Large intestine (tissue), 3 donors: Measurements from ENCODE around the gene HHAT. TPM values are rescaled to one million over a fixed set of nuclear protein-coding genes. Genes with fewer than 3 reads are reported as not detected.

Experiments
- DNase-seq, 2 donors: peaks; one replicate each; pipeline versions ENCODE4 v3.0.0 to v3.0.0-alpha.2; 2013
- H3K27ac ChIP-seq: one replicate; pipeline ENCODE4 v1.5.1; 2013; ENCODE audit warnings: low read length
- H3K27me3 ChIP-seq: 2 replicates; pipeline ENCODE4 v1.6.1; 2013; ENCODE audit warnings: low read length; ENCODE audit not compliant: control insufficient read depth, insufficient read depth
- H3K36me3 ChIP-seq: 2 replicates; pipeline ENCODE4 v1.6.1; 2013; ENCODE audit warnings: low read length; ENCODE audit not compliant: control insufficient read depth, insufficient read depth
- H3K4me1 ChIP-seq: one replicate; pipeline ENCODE4 v1.6.1; 2013; ENCODE audit warnings: low read length; ENCODE audit not compliant: control insufficient read depth, insufficient read depth
- H3K4me3 ChIP-seq: one replicate; pipeline ENCODE4 v1.5.1; 2013; ENCODE audit warnings: low read length
- H3K9me3 ChIP-seq: one replicate; pipeline ENCODE4 v1.6.1; 2013; ENCODE audit warnings: mild to moderate bottlenecking, low read depth, low read length, moderate library complexity; ENCODE audit not compliant: control insufficient read depth
- WGBS: methylation state at CpG from one replicate; pipeline ENCODE4 v1.1.5; 2013; ENCODE audit warnings: low lambda C conversion rate; ENCODE audit not compliant: insufficient coverage; 5-methylcytosine and 5-hydroxymethylcytosine counted together
- polyA plus RNA-seq: library from polyadenylated mRNA; unstranded; fragments of 120-200 nt; gene quantifications from one replicate; pipeline ENCODE4 v1.2.1, GENCODE V29; 2013

Gene HHAT
- polyA plus RNA-seq, 1 donor: 3.3 TPM

DNA sequence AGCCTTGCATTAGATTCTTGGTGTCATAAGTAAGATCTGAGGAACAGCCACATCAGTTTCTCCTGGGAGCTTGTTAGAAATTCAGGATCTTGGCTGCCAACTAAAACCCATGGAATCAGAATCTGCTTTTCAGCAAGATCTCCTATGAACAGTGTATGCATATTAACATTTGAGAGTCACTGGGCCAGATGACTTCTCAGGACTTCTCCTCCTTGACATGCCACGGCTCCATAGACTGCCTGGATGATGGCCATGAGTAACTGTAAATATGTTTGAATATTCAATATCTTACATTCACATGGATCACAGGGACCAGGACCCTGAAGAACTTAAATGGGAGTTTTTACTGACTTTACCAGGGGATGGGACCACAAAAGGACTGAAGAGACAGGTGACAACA, 148.0 kb downstream of the HHAT start:
- Histone ChIP-seq H3K36me3 (no peaks in the 10 kb centered on the region), H3K27ac (no peak overlapping the region), H3K27me3 (no peaks in the 10 kb centered on the region), H3K9me3 (no peaks in the 10 kb centered on the region), H3K4me1 (no peaks in the 10 kb centered on the region), H3K4me3 (no peak overlapping the region)
- DNase-seq: no peak
- WGBS: no CpG with 5 or more reads among the region's 1 CpG

DNA sequence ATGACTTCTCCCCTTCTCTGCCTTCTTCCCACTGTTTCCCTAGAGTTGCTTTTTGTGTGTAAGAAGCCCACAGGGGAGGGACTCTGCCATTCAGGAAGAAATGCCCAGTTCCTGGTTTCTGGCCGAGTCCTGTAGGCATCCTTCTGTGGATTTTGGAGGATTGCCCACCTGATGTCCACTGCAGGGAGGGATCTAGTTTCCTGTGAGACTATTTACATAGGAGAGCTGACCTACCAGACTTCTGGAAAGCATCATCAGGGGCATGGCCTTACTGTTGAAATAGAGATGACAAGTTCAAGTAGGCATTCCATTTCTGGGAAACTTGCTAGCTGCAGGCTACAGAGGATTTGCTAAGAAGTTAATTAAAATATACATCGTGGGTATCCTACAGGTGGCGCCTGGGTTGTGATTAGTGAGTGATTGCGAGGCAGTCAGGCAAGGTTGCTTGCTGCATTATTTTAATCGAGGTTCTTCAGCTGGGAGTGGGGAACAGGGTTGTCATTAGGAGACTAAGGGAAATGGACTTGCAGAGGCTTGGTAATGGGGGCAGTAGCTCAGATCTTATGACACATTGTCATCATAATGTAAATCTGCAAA, 148.7 kb downstream of the HHAT start:
- H3K9me3 ChIP-seq: no peaks in the 10 kb centered on the region
- H3K4me3 ChIP-seq: no peak overlapping the region
- no peaks in the 10 kb centered on the region for H3K4me1 ChIP-seq
- H3K27ac ChIP-seq: no peak overlapping the region
- WGBS: no CpG with 5 or more reads among the region's 5 CpGs
- DNase-seq: no peak
- no peaks in the 10 kb centered on the region for H3K27me3 ChIP-seq
- H3K36me3 ChIP-seq: no peaks in the 10 kb centered on the region

DNA sequence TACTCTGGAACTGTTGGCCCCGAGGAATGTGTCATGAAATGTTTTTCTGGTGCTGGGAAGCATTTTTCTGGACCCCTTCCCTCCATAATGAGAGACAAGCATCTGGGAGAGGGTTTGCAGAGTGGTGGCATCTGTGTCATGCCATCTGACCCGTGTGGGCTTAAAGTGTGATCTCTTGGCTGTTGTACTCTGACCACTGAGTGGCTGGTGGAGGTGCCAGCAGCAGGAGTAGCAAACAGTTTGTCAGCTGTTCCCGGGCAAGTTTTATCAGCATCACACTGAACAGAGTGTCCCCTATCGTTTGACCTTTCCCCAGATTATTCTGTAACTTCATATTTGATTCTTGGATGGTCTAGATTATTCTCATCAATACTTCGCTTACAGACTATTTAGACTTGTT, 150.1 kb downstream of the HHAT start:
- H3K27ac ChIP-seq: no peak overlapping the region
- H3K4me1 ChIP-seq: no peaks in the 10 kb centered on the region
- H3K9me3 ChIP-seq: no peaks in the 10 kb centered on the region
- H3K27me3 ChIP-seq: no peaks in the 10 kb centered on the region
- DNase-seq: no peak
- 100% methylated on average over 1 of the region's 5 CpGs for WGBS
- H3K4me3 ChIP-seq: no peak overlapping the region
- no peaks in the 10 kb centered on the region for H3K36me3 ChIP-seq

DNA sequence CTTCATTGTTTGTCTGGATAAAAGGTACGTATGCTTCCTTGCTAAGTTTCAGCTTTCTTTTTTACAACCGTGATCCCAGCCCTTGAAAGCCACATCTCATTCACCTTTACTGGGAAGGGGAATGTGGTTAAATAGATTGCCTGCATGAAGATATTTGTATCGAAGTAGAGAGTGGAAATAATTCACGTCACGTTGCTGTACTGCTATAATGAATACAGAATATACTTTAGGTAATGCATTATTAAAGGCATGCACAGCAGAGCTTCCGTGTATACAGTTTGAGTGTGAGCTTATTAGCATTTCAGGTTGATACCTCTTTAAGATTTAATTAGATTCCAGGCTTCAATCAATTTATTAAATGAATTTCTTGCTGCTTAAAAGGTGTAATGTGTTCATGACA, 153.8 kb downstream of the HHAT start:
- Histone ChIP-seq H3K4me1 (no peaks in the 10 kb centered on the region), H3K9me3 (no peaks in the 10 kb centered on the region), H3K4me3 (no peak overlapping the region), H3K27ac (no peak overlapping the region), H3K27me3 (no peaks in the 10 kb centered on the region), H3K36me3 (no peaks in the 10 kb centered on the region)
- no peak for DNase-seq
- WGBS: 89% methylated on average over 3 of the region's 6 CpGs

DNA sequence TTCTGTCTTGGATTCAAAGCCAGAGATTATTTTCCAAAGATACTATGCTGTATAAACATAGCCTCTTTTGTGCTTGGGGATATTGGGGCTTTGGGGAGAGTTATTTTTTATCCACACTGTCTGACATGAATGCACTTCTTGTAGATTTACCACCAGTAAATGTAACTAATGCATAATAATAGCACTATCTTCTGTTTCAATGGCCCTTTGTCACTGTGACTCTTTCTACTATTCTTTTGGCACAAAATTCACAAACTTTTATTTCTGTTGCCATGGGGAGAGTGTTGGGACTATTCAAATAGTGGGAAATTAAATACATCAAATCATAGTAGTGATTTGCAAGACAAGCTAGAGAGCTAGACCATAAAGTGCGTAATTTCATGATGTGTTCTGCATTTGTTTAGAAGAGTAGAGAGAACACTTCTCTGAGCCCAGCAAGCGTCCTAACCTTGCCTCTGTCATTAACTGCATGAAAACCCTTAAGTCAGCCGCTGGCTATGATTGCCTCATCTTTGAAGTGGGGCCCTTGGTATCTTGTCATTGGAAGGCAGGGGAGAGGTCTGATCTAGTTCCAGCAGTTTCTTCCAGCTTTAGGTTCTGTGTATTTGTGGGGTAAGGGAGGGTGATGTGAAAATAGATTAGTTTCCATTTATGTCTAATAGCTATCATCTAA, 154.4 kb downstream of the HHAT start:
- H3K27me3 ChIP-seq: no peaks in the 10 kb centered on the region
- H3K9me3 ChIP-seq: no peaks in the 10 kb centered on the region
- no peaks in the 10 kb centered on the region for H3K4me1 ChIP-seq
- no peak overlapping the region for H3K27ac ChIP-seq
- no peak for DNase-seq
- no peak overlapping the region for H3K4me3 ChIP-seq
- WGBS: no CpG with 5 or more reads among the region's 3 CpGs
- no peaks in the 10 kb centered on the region for H3K36me3 ChIP-seq

DNA sequence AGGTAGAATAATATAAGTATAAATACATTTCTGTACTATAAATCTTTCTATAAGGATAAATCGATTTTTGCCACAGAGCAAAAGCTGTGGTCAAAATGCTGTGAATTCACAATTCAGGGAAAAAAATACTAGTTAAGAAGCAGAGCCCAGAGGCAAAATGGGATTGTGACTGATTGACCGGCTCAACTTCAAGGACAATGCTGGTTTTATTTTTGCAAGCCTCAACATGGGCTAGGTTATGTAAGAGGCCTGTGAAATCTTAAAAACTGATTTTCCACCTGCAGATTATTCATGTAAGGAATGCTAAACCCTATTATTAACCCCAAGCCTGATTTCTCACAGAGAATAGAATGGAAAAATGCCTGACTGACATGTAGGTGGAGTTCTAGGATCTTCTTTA, 155.1 kb downstream of the HHAT start:
- no peaks in the 10 kb centered on the region for H3K4me1 ChIP-seq
- no peak overlapping the region for H3K27ac ChIP-seq
- H3K4me3 ChIP-seq: no peak overlapping the region
- H3K27me3 ChIP-seq: no peaks in the 10 kb centered on the region
- no peaks in the 10 kb centered on the region for H3K9me3 ChIP-seq
- no peaks in the 10 kb centered on the region for H3K36me3 ChIP-seq
- no peak for DNase-seq
- 100% methylated on average over 1 of the region's 2 CpGs for WGBS

DNA sequence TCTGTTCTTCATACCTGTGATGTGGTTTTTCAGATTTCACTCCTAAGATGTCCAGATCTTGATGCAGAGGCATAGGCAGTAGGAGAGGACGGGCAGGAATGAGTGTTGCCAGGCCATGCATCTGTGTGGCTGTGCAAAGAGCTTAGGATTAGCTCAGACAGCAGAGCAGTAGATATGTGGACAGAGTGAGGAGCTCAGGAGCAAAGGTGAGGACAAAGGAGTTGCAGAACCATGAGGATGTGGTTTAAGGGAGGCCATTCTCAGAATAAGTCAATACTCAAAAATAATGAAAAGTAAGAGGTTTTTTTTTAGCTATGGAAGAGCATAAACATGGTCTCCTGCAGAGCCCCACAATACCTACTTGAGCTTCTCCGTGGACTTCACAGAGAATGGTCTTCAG, 158.3 kb downstream of the HHAT start:
- no peaks in the 10 kb centered on the region for H3K4me1 ChIP-seq
- no peaks in the 10 kb centered on the region for H3K36me3 ChIP-seq
- H3K27me3 ChIP-seq: no peaks in the 10 kb centered on the region
- DNase-seq: no peak
- H3K4me3 ChIP-seq: no peak overlapping the region
- H3K27ac ChIP-seq: no peak overlapping the region
- WGBS: no CpG with 5 or more reads among the region's 2 CpGs
- no peaks in the 10 kb centered on the region for H3K9me3 ChIP-seq

DNA sequence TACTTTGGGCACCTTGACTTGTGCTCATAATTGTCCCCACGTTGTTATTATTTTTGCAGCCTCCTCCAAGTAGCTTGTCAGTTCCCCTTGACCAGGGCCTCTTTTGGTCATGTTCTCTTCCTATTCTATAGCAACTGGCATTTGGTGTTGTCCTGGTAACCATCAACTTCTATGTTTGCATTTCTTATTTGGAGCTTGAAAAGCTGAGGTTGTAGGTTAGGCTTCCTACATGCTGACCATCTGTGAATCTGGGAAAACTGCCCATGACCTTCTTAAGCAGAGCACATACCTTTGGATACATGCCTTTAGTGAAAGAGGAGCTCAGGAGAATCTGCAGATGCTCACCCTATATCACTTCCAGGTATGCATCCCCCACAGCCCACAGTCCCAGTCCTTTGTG, 160.8 kb downstream of the HHAT start:
- Histone ChIP-seq H3K27ac (no peak overlapping the region), H3K4me1 (no peaks in the 10 kb centered on the region), H3K9me3 (no peaks in the 10 kb centered on the region), H3K27me3 (no peaks in the 10 kb centered on the region), H3K36me3 (no peaks in the 10 kb centered on the region), H3K4me3 (no peak overlapping the region)
- peak in 1 of 2 donors; percentile 2 for DNase-seq
- no CpG with 5 or more reads among the region's 1 CpG for WGBS

DNA sequence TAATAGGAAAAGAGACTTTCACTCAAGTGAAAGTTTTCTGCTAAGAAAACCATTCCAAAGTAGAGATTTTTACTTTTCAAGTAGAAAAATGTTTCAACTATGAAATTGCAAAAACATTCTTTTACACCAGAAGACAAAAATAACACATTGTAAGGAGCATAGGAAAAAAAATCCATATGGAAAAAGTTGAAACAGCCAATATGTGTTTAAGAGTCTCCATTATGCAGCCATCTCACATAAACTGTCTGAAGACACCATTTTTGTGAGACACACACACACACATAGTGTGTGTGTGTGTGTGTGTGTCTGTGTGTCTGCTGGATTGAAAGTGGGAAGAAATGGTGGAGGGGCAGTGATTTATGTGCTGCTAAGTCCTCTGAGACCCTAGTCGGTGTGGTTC, 162.1 kb downstream of the HHAT start:
- no peaks in the 10 kb centered on the region for H3K9me3 ChIP-seq
- no peak for DNase-seq
- no peak overlapping the region for H3K4me3 ChIP-seq
- no peaks in the 10 kb centered on the region for H3K4me1 ChIP-seq
- no peak overlapping the region for H3K27ac ChIP-seq
- no CpG with 5 or more reads among the region's 1 CpG for WGBS
- no peaks in the 10 kb centered on the region for H3K36me3 ChIP-seq
- no peaks in the 10 kb centered on the region for H3K27me3 ChIP-seq

DNA sequence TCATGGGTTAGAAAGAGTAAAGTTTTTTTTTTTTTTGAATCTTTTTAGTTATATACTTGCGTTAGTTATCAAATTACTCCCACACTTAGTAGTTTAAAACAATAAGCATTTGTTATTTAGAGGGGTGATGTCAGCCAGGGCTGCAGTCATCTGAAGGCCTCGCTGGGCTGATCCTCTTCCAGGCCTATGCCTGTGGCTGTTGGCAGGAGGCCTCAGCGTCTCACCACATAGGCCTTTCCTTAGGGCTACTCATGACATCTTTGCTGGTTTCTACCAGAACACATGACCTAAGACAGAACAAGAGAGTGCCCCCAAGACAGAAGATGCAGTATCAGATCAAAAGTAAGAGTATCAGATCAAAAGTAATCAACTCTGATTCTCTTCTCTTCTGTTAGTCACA, 167.4 kb downstream of the HHAT start:
- Histone ChIP-seq H3K27ac (no peak overlapping the region), H3K36me3 (no peaks in the 10 kb centered on the region), H3K4me1 (no peaks in the 10 kb centered on the region), H3K4me3 (no peak overlapping the region), H3K27me3 (no peaks in the 10 kb centered on the region), H3K9me3 (no peaks in the 10 kb centered on the region)
- no peak for DNase-seq
- no CpG with 5 or more reads among the region's 3 CpGs for WGBS

DNA sequence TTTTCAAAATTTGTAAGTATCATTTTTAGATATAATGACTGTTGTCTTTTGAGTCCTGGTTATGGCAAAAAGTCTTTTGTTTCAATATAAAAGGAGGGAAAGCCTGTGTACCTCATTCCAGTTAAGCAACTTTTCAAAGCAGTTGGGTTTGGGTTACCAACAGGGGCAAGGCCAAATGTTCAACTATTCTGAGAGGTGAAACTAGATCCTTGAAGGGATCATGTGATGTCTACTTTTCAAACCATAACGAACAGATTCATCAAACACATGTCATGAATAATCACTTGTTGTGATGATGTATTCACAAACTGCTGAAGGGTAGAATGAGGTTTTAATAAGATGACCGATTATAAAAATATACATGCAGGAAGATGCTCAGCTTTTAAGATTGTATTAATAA, 171.3 kb downstream of the HHAT start:
- Histone ChIP-seq H3K4me1 (no peaks in the 10 kb centered on the region), H3K9me3 (no peaks in the 10 kb centered on the region), H3K36me3 (no peaks in the 10 kb centered on the region), H3K27ac (no peak overlapping the region), H3K4me3 (no peak overlapping the region), H3K27me3 (no peaks in the 10 kb centered on the region)
- no peak for DNase-seq
- 92% methylated on average over 2 of the region's 2 CpGs for WGBS
